Measurements from ENCODE around the gene ZNF467. TPM values are rescaled to one million over a fixed set of nuclear protein-coding genes. Genes with fewer than 3 reads are reported as not detected.

ZNF467 gene
- total RNA-seq, 1 donor from 2014 or later: 3.4 TPM

- H3K9me3 Mint-ChIP-seq (ENCODE audit: unreplicated experiment): no peaks in the 10 kb centered on the region
- TF ChIP-seq CTCF (IDR thresholded peaks at IDR 0.05): no peak
- no peaks in the 10 kb centered on the region for H3K27me3 Mint-ChIP-seq (ENCODE audit: unreplicated experiment)
- no peak overlapping the region for H3K27ac Mint-ChIP-seq (ENCODE audit: unreplicated experiment)
- peaks cover 3% of the 10 kb centered on the region for H3K4me1 Mint-ChIP-seq (ENCODE audit: unreplicated experiment)
- no peak overlapping the region for H3K4me3 Mint-ChIP-seq (ENCODE audit: unreplicated experiment)
- no peak for DNase-seq (ENCODE audit: extremely low spot score, unreplicated experiment)
- no peaks in the 10 kb centered on the region for H3K36me3 Mint-ChIP-seq (ENCODE audit: unreplicated experiment)
These were observed 4.9 kb upstream of the ZNF467 start for GRCh38 chr7:149778327-149778637.

GRCh38 chr7:149777551-149778326, 4.4 kb upstream of the ZNF467 start:
- Mint-ChIP-seq H3K4me1 (ENCODE audit: unreplicated experiment) (peaks cover 3% of the 10 kb centered on the region), H3K27ac (ENCODE audit: unreplicated experiment) (no peak overlapping the region), H3K27me3 (ENCODE audit: unreplicated experiment) (no peaks in the 10 kb centered on the region), H3K4me3 (ENCODE audit: unreplicated experiment) (no peak overlapping the region), H3K36me3 (ENCODE audit: unreplicated experiment) (no peaks in the 10 kb centered on the region), H3K9me3 (ENCODE audit: unreplicated experiment) (no peaks in the 10 kb centered on the region)
- no peak for TF ChIP-seq CTCF (IDR thresholded peaks at IDR 0.05)
- DNase-seq (ENCODE audit: extremely low spot score, unreplicated experiment): no peak

- peaks cover 3% of the 10 kb centered on the region for H3K4me1 Mint-ChIP-seq (ENCODE audit: unreplicated experiment)
- H3K27ac Mint-ChIP-seq (ENCODE audit: unreplicated experiment): no peak overlapping the region
- no peak for TF ChIP-seq CTCF (IDR thresholded peaks at IDR 0.05)
- no peaks in the 10 kb centered on the region for H3K9me3 Mint-ChIP-seq (ENCODE audit: unreplicated experiment)
- H3K4me3 Mint-ChIP-seq (ENCODE audit: unreplicated experiment): no peak overlapping the region
- DNase-seq (ENCODE audit: extremely low spot score, unreplicated experiment): no peak
- no peaks in the 10 kb centered on the region for H3K27me3 Mint-ChIP-seq (ENCODE audit: unreplicated experiment)
- no peaks in the 10 kb centered on the region for H3K36me3 Mint-ChIP-seq (ENCODE audit: unreplicated experiment)
These were observed 3.5 kb upstream of the ZNF467 start for GRCh38 chr7:149776848-149777407.

GRCh38 chr7:149776289-149776688, 2.9 kb upstream of the ZNF467 start:
- no peak overlapping the region for H3K4me3 Mint-ChIP-seq (ENCODE audit: unreplicated experiment)
- peaks cover 4% of the 10 kb centered on the region for H3K4me1 Mint-ChIP-seq (ENCODE audit: unreplicated experiment)
- TF ChIP-seq CTCF (IDR thresholded peaks at IDR 0.05): no peak
- H3K9me3 Mint-ChIP-seq (ENCODE audit: unreplicated experiment): no peaks in the 10 kb centered on the region
- no peaks in the 10 kb centered on the region for H3K27me3 Mint-ChIP-seq (ENCODE audit: unreplicated experiment)
- DNase-seq (ENCODE audit: extremely low spot score, unreplicated experiment): no peak
- H3K27ac Mint-ChIP-seq (ENCODE audit: unreplicated experiment): no peak overlapping the region
- H3K36me3 Mint-ChIP-seq (ENCODE audit: unreplicated experiment): no peaks in the 10 kb centered on the region

- Mint-ChIP-seq H3K4me1 (ENCODE audit: unreplicated experiment) (peaks cover 5% of the 10 kb centered on the region), H3K4me3 (ENCODE audit: unreplicated experiment) (no peak overlapping the region)
These were observed 1.8 kb upstream of the ZNF467 start for GRCh38 chr7:149775176-149775556.

More at GRCh38 chr7:149775176-149775556, 1.8 kb upstream of the ZNF467 start:
- no peaks in the 10 kb centered on the region for H3K9me3 Mint-ChIP-seq (ENCODE audit: unreplicated experiment)
- no peak for TF ChIP-seq CTCF (IDR thresholded peaks at IDR 0.05)
- H3K27me3 Mint-ChIP-seq (ENCODE audit: unreplicated experiment): no peaks in the 10 kb centered on the region
- no peak overlapping the region for H3K27ac Mint-ChIP-seq (ENCODE audit: unreplicated experiment)
- no peak for DNase-seq (ENCODE audit: extremely low spot score, unreplicated experiment)
- no peaks in the 10 kb centered on the region for H3K36me3 Mint-ChIP-seq (ENCODE audit: unreplicated experiment)
